ENCODE results near the gene LPP.

- TF ChIP-seq, protein P1, sequence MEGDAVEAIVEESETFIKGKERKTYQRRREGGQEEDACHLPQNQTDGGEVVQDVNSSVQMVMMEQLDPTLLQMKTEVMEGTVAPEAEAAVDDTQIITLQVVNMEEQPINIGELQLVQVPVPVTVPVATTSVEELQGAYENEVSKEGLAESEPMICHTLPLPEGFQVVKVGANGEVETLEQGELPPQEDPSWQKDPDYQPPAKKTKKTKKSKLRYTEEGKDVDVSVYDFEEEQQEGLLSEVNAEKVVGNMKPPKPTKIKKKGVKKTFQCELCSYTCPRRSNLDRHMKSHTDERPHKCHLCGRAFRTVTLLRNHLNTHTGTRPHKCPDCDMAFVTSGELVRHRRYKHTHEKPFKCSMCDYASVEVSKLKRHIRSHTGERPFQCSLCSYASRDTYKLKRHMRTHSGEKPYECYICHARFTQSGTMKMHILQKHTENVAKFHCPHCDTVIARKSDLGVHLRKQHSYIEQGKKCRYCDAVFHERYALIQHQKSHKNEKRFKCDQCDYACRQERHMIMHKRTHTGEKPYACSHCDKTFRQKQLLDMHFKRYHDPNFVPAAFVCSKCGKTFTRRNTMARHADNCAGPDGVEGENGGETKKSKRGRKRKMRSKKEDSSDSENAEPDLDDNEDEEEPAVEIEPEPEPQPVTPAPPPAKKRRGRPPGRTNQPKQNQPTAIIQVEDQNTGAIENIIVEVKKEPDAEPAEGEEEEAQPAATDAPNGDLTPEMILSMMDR (conservative IDR thresholded peaks at IDR 0.05) = no peak
- no peak for TF ChIP-seq EZH2 (IDR thresholded peaks at IDR 0.05; ENCODE audit: low read depth)
Observed at GRCh38 chr3:188259596-188259995, 105.6 kb downstream of the LPP start.

Data from PC-9 (cell line).